Measurements from ENCODE around the gene PLCB3.

DNA sequence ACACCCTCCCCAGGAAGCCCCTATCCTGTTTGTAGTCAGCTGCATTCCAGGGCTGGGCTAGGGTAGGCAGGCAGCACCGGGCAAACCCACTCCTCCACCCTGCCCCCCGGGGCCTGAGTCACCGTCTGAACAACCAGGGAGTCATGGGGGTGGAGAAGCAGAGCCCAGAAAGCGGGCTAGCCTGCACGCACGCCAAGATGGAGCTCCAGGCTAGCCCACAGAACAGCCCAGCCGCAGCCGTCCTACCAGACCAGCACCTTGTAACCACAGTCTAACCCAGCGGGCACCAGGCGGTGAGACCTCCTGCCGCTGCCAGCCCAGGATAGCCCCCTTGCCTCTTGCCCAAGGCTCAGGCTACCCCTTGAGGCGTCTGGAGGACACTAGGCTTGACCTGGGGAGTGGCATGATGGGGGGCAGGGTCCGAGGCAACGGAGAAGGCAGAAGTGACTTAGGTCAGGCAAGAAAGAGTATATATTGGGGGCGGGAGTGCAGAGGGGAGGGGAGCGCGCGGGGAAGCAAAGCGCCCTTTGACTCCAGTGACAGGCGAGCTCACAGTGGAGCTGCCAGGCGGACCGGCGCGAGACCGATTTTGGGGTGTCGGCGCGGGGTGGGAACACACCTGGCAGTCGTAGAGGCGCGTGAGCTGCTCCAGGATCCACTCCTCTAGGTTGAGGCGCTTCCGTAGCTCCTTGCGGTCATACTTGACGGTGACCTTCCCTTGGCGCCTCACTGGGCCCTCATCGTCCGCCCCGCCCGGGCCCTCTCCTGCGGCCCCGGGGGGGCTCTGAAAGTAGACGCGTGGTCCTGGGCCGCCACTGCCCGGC, 5.3 kb upstream of the PLCB3 start:
- TF ChIP-seq, protein P1, sequence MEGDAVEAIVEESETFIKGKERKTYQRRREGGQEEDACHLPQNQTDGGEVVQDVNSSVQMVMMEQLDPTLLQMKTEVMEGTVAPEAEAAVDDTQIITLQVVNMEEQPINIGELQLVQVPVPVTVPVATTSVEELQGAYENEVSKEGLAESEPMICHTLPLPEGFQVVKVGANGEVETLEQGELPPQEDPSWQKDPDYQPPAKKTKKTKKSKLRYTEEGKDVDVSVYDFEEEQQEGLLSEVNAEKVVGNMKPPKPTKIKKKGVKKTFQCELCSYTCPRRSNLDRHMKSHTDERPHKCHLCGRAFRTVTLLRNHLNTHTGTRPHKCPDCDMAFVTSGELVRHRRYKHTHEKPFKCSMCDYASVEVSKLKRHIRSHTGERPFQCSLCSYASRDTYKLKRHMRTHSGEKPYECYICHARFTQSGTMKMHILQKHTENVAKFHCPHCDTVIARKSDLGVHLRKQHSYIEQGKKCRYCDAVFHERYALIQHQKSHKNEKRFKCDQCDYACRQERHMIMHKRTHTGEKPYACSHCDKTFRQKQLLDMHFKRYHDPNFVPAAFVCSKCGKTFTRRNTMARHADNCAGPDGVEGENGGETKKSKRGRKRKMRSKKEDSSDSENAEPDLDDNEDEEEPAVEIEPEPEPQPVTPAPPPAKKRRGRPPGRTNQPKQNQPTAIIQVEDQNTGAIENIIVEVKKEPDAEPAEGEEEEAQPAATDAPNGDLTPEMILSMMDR (IDR thresholded peaks at IDR 0.05; ENCODE audit: insufficient read depth, low read length) = no peak
- no peak for TF ChIP-seq GABPA (IDR thresholded peaks at IDR 0.05; ENCODE audit: low read depth)
- TF ChIP-seq POLR2AphosphoS5 (IDR thresholded peaks at IDR 0.05; ENCODE audit: low read depth) = peak; percentile 42; the same call in 1 of the 2 replicates

Measured in HL-60 (cell line).